GM18867 (cell line): ENCODE measurements around the gene PVALB.

Experiments
- ATAC-seq: cut with Tn5 transposase; IDR thresholded peaks from one replicate; pipeline ENCODE4 v1.9.1; 2021; ENCODE audit warnings: mild to moderate bottlenecking, moderate library complexity; ENCODE audit not compliant: unreplicated experiment

PVALB gene

GRCh38 chr22:36815558-36816338 lies 1.1 kb downstream of the PVALB start:
- ATAC-seq = no peak

GRCh38 chr22:36814801-36815200 lies 2.0 kb downstream of the PVALB start:
- ATAC-seq = no peak

- ATAC-seq = no peak
Measured at GRCh38 chr22:36811094-36811800, 5.6 kb downstream of the PVALB start.

GRCh38 chr22:36809351-36809750 lies 7.5 kb downstream of the PVALB start:
- ATAC-seq = no peak

- ATAC-seq = no peak
Measured at GRCh38 chr22:36808721-36809344, 8.0 kb downstream of the PVALB start.

- no peak for ATAC-seq
Measured at GRCh38 chr22:36807627-36808026, 9.2 kb downstream of the PVALB start.

- ATAC-seq = no peak
Measured at GRCh38 chr22:36806835-36807234, 10.0 kb downstream of the PVALB start.

GRCh38 chr22:36803358-36803757 lies 13.5 kb downstream of the PVALB start:
- ATAC-seq = no peak

GRCh38 chr22:36798674-36799066 lies 18.2 kb downstream of the PVALB start:
- no peak for ATAC-seq

- no peak for ATAC-seq
Measured at GRCh38 chr22:36797911-36798673, 18.7 kb downstream of the PVALB start.

- ATAC-seq = no peak
Measured at GRCh38 chr22:36797374-36797773, 19.5 kb downstream of the PVALB start.

- ATAC-seq = no peak
Measured at GRCh38 chr22:36796552-36797175, 20.2 kb downstream of the PVALB start.

GRCh38 chr22:36795633-36796032 lies 21.2 kb downstream of the PVALB start:
- no peak for ATAC-seq

GRCh38 chr22:36790648-36791047 lies 26.2 kb downstream of the PVALB start:
- ATAC-seq = peak; percentile 48

- ATAC-seq = no peak
Measured at GRCh38 chr22:36787204-36787988, 29.4 kb downstream of the PVALB start.

- no peak for ATAC-seq
Measured at GRCh38 chr22:36783743-36784142, 33.1 kb downstream of the PVALB start.

- no peak for ATAC-seq
Measured at GRCh38 chr22:36781656-36782627, 34.9 kb downstream of the PVALB start.

- no peak for ATAC-seq
Measured at GRCh38 chr22:36778020-36778419, 38.8 kb downstream of the PVALB start.

- ATAC-seq = no peak
Measured at GRCh38 chr22:36776722-36777121, 40.1 kb downstream of the PVALB start.
